Glutamatergic neuron (in vitro differentiated cells): ENCODE results near the gene ATG14. TPM values are rescaled to one million over a fixed set of nuclear protein-coding genes. Genes with fewer than 3 reads are reported as not detected.
"Not testable (repeated sequence)": the region's sequence is repeated elsewhere in the genome, so short reads cannot be mapped to it uniquely, and the experiment has no call there.

Experiments used
- DNase-seq: peaks from one replicate; pipeline ENCODE4 v3.0.0; 2022
- H3K27ac Mint-ChIP-seq: one replicate; pipeline ENCODE4 v1.8.0; 2020; ENCODE audit warnings: mild to moderate bottlenecking, mixed read lengths, inconsistent platforms; ENCODE audit not compliant: unreplicated experiment
- H3K27me3 Mint-ChIP-seq: one replicate; pipeline ENCODE4 v1.8.0; 2020; ENCODE audit warnings: mild to moderate bottlenecking, moderate library complexity, mixed read lengths, inconsistent platforms; ENCODE audit not compliant: unreplicated experiment
- H3K36me3 Mint-ChIP-seq: one replicate; pipeline ENCODE4 v1.8.0; 2020; ENCODE audit warnings: mild to moderate bottlenecking, mixed read lengths, inconsistent platforms; ENCODE audit not compliant: unreplicated experiment
- H3K4me1 Mint-ChIP-seq: one replicate; pipeline ENCODE4 v1.8.0; 2020; ENCODE audit warnings: mild to moderate bottlenecking, low read depth, mixed read lengths, inconsistent platforms; ENCODE audit not compliant: unreplicated experiment
- H3K4me3 Mint-ChIP-seq: one replicate; pipeline ENCODE4 v1.8.0; 2020; ENCODE audit warnings: mild to moderate bottlenecking, mixed read lengths, inconsistent platforms; ENCODE audit not compliant: unreplicated experiment
- H3K9me3 Mint-ChIP-seq: one replicate; pipeline ENCODE4 v1.8.0; 2020; ENCODE audit warnings: mild to moderate bottlenecking, moderate library complexity, mixed read lengths, inconsistent platforms; ENCODE audit not compliant: unreplicated experiment
- long read RNA-seq: library from polyadenylated mRNA; unstranded; transcript quantifications from one replicate; pipeline ENCODE4 v2.0.0, GENCODE V29; 2020; ENCODE audit not compliant: unreplicated experiment
- total RNA-seq: library from RNA; stranded (reverse); fragmentation: NEBNext Ultra II Directional; extraction: Animal tissue kit (Norgen Biotek cat#: 25700); gene quantifications from one replicate; pipeline ENCODE4 v1.2.1, GENCODE V29; 2021; ENCODE audit not compliant: unreplicated experiment
- TF ChIP-seq, protein P1 (sequence below): fragments of 200-600 bp; sonication (generic); IDR thresholded peaks from one replicate; pipeline ENCODE4 v1.5.0; 2021; ENCODE audit not compliant: partially characterized antibody, unreplicated experiment

ATG14 gene, protein sequence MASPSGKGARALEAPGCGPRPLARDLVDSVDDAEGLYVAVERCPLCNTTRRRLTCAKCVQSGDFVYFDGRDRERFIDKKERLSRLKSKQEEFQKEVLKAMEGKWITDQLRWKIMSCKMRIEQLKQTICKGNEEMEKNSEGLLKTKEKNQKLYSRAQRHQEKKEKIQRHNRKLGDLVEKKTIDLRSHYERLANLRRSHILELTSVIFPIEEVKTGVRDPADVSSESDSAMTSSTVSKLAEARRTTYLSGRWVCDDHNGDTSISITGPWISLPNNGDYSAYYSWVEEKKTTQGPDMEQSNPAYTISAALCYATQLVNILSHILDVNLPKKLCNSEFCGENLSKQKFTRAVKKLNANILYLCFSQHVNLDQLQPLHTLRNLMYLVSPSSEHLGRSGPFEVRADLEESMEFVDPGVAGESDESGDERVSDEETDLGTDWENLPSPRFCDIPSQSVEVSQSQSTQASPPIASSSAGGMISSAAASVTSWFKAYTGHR
- 13.5 TPM for total RNA-seq
- long read RNA-seq, full-length matches to known transcripts: 1 of 5 reads
- long read RNA-seq, partial matches to known transcripts: 1 of 5 reads
- long read RNA-seq, other reads (novel, unspliced or antisense): 3 of 5 reads

DNA sequence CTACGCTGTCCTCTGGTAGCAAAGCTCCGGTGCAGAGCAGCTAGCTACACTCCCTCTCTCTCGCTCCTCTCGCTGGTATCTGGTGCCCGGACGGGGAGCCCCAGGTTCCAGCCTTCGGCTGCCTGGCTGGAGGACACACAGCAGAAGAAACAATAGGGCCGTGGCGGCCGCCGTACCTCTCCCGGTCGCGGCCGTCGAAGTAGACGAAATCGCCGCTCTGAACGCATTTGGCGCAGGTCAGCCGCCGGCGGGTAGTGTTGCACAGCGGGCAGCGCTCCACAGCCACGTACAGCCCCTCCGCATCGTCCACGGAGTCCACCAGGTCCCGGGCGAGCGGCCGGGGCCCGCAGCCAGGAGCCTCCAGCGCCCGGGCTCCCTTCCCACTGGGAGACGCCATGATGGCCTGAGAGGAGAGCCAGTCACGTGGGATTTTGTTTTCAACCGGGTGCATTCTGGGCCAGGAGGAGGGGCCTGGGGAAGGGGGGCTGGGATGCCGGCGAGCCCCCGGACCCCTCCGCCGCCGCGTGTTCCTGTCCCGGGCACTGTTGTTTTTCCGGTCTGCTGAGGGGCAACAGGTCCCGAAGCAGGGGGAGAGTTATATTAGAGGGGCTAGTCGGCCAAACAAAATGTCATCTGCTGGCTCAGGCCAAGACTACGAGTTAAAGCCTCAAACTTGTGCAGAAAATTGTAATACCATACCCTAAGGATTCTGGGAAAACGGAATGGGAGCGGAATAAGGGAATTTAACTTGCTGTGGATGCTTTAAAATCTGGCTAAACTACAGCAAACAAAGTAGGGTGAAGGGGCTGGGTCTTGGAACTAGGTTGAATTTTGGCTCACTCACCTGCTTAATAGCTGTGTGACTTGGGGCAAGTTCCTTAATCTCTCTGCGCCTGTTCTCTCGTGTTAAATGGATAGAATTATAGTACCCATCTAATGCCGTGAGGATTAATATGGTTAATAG is at the start of gene ATG14:
Gene ATG14 (minus strand): TSS at position 405 of the 964 bp plus-strand sequence. CDS start 8 bp downstream, at position 397.
- peak within 1 kb of the TSS; percentile 95 for H3K27ac Mint-ChIP-seq
- H3K4me3 Mint-ChIP-seq: peak within 1 kb of the TSS; percentile 97
- TF ChIP-seq, protein P1, sequence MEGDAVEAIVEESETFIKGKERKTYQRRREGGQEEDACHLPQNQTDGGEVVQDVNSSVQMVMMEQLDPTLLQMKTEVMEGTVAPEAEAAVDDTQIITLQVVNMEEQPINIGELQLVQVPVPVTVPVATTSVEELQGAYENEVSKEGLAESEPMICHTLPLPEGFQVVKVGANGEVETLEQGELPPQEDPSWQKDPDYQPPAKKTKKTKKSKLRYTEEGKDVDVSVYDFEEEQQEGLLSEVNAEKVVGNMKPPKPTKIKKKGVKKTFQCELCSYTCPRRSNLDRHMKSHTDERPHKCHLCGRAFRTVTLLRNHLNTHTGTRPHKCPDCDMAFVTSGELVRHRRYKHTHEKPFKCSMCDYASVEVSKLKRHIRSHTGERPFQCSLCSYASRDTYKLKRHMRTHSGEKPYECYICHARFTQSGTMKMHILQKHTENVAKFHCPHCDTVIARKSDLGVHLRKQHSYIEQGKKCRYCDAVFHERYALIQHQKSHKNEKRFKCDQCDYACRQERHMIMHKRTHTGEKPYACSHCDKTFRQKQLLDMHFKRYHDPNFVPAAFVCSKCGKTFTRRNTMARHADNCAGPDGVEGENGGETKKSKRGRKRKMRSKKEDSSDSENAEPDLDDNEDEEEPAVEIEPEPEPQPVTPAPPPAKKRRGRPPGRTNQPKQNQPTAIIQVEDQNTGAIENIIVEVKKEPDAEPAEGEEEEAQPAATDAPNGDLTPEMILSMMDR: no peak
- peak; percentile 88 for DNase-seq
- no peaks in the 10 kb centered on the region for H3K9me3 Mint-ChIP-seq
- no peaks in the 10 kb centered on the region for H3K27me3 Mint-ChIP-seq
- H3K4me1 Mint-ChIP-seq: peaks cover 4% of the 10 kb centered on the region
- no peaks in the 10 kb centered on the region for H3K36me3 Mint-ChIP-seq

DNA sequence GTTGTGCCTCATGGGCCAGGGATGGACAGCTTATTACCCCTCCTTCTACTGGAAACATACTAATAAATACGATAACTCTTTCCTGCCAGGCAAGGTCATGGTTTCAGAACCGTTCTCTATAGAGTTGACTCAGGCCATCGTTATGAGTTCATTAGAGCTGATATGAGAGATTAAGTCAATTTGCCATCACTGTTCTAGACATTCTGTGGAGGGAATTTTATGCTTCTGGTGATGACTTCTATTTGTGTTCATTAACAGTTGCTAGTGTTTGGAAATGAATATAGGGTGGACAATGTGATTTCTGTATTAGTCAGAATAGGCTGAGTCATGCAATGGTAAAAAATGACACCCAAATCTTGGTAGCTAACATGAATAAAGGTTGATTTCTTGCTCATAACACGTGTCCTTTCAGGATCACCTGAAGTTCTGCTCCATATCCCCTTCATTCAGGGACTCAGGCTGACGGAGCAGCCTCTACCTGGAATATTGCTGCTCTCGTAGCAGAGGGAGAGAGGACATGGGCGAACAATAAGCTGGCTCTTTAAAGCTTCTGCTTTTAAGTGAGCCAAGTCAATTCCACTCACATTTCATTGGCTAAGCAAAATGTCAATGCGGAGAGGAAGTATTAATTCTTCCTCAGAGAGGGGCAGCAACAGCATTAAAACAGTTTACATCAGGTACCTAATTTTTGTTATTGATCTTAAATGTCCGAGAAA is 47.3 kb upstream of the ATG14 start:
- TF ChIP-seq, protein P1: no peak
- Mint-ChIP-seq H3K27me3 (peaks cover 2% of the 10 kb centered on the region), H3K4me1 (peaks cover 8% of the 10 kb centered on the region), H3K9me3 (peaks cover 8% of the 10 kb centered on the region), H3K36me3 (peaks cover 4% of the 10 kb centered on the region), H3K4me3 (no peak overlapping the region), H3K27ac (no peak overlapping the region)
- no peak for DNase-seq

DNA sequence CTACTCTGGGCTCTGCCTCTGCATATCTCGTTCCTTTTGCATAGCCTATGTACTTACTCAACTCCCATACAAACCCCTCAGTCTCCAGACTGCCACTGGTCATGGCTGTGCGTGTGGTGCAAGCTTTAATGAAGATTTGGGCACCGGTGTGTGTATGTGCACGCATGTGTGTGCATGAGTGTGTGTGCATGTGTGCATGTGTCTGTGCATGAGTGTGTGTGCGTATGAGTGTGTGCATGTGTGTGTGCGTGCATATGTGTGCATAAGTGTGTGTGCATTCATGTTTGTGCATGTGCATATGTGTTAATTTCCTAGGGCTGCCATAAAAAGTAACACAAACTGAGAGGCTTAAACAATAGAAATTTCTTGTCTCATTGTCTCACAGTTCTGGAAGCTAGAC is 45.9 kb upstream of the ATG14 start:
- Mint-ChIP-seq H3K36me3 (peaks cover 4% of the 10 kb centered on the region), H3K9me3 (peaks cover 8% of the 10 kb centered on the region), H3K27me3 (peaks cover 2% of the 10 kb centered on the region), H3K4me3 (no peak overlapping the region), H3K4me1 (peaks cover 11% of the 10 kb centered on the region), H3K27ac (no peak overlapping the region)
- DNase-seq: no peak
- TF ChIP-seq, protein P1: no peak

DNA sequence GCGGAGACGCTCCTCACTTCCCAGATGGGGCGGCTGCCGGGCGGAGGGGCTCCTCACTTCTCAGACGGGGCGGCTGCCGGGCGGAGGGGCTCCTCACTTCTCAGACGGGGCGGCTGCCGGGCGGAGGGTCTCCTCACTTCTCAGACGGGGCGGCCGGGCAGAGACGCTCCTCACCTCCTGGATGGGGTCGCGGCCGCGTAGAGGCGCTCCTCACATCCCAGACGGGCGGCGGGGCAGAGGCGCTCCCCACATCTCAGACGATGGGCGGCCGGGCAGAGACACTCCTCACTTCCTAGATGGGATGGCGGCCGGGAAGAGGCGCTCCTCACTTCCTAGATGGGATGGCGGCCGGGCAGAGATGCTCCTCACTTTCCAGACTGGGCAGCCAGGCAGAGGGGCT is 44.8 kb upstream of the ATG14 start:
- DNase-seq, H3K36me3 Mint-ChIP-seq, H3K27ac Mint-ChIP-seq, H3K27me3 Mint-ChIP-seq, H3K4me3 Mint-ChIP-seq, H3K9me3 Mint-ChIP-seq: not testable (repeated sequence)
- H3K4me1 Mint-ChIP-seq: peaks cover 11% of the 10 kb centered on the region
